CD14-positive monocyte (primary cell): ENCODE data around the gene FASN. TPM values are rescaled to one million over a fixed set of nuclear protein-coding genes. Genes with fewer than 3 reads are reported as not detected.
"Not testable (repeated sequence)": the region's sequence is repeated elsewhere in the genome, so short reads cannot be mapped to it uniquely, and the experiment has no call there.

Experiments used
- DNase-seq, 3 donors: peaks; one replicate each; pipeline ENCODE4 v3.0.0-alpha.2; 2011 to 2022
- H2AFZ ChIP-seq: 2 replicates; pipeline ENCODE4 v1.6.0; 2012; ENCODE audit warnings: mild to moderate bottlenecking, low read depth, low read length, inconsistent platforms; ENCODE audit not compliant: insufficient read depth, poor library complexity, severe bottlenecking
- H3K27ac ChIP-seq, 2 donors: 1 replicate in 1 of 2; 2 replicates in 1 of 2; pipeline ENCODE4 v1.5.1; 2012 to 2013; ENCODE audit warnings: low read length in 2 of 2, control low read depth in 1 of 2, inconsistent platforms in 1 of 2, low read depth in 1 of 2, mild to moderate bottlenecking in 1 of 2
- H3K27me3 ChIP-seq, 2 donors: one replicate each; pipeline versions ENCODE4 v1.6.0 to v1.6.1; 2011 to 2013; ENCODE audit warnings: low read length in 2 of 2; ENCODE audit not compliant: control insufficient read depth in 2 of 2, insufficient read depth in 2 of 2
- H3K36me3 ChIP-seq, 2 donors: replicated peaks in 1 of 2; 1 replicate in 1 of 2; 2 replicates in 1 of 2; pipeline versions ENCODE4 v1.5.1 to v1.6.1; 2012 to 2013; ENCODE audit warnings: low read length in 2 of 2, control low read depth in 1 of 2, inconsistent platforms in 1 of 2, mild to moderate bottlenecking in 1 of 2; ENCODE audit not compliant: insufficient read depth in 2 of 2, control insufficient read depth in 1 of 2
- H3K4me1 ChIP-seq, 2 donors: 1 replicate in 1 of 2; 2 replicates in 1 of 2; pipeline versions ENCODE4 v1.5.1 to v1.6.1; 2012 to 2013; ENCODE audit warnings: low read length in 2 of 2, control low read depth in 1 of 2, inconsistent platforms in 1 of 2, mild to moderate bottlenecking in 1 of 2, moderate library complexity in 1 of 2; ENCODE audit not compliant: insufficient read depth in 2 of 2, control insufficient read depth in 1 of 2
- H3K4me2 ChIP-seq: replicated peaks from 2 replicates; pipeline ENCODE3; 2012; ENCODE audit warnings: low read length, moderate library complexity, mild to moderate bottlenecking; ENCODE audit not compliant: poor library complexity, severe bottlenecking; ENCODE audit errors: extremely low read depth
- H3K4me3 ChIP-seq, 3 experiments: fragments of 200-600 bp in 1 of 3; sonication (generic) in 1 of 3; replicated peaks in 1 of 3; 1 replicate in 2 of 3; 2 replicates in 1 of 3; pipeline ENCODE4 v1.5.1; 2011 to 2013; ENCODE audit warnings: low read length in 3 of 3, mild to moderate bottlenecking in 3 of 3, control low read depth in 2 of 3, low read depth in 2 of 3, inconsistent platforms in 1 of 3, moderate library complexity in 1 of 3
- H3K79me2 ChIP-seq: 2 replicates; pipeline ENCODE4 v1.6.0; 2012; ENCODE audit warnings: mild to moderate bottlenecking, control low read depth, inconsistent platforms, low read length, moderate library complexity; ENCODE audit not compliant: insufficient read depth
- H3K9ac ChIP-seq: 2 replicates; pipeline ENCODE4 v1.6.0; 2017; ENCODE audit warnings: low read length, mild to moderate bottlenecking; ENCODE audit not compliant: insufficient read depth, poor library complexity, severe bottlenecking
- H3K9me3 ChIP-seq, 2 donors: replicated peaks in 1 of 2; 1 replicate in 1 of 2; 2 replicates in 1 of 2; pipeline versions ENCODE4 v1.5.1 to v1.6.1; 2012 to 2013; ENCODE audit warnings: low read length in 2 of 2, control low read depth in 1 of 2; ENCODE audit not compliant: control insufficient read depth in 1 of 2, insufficient read depth in 1 of 2
- H4K20me1 ChIP-seq: 2 replicates; pipeline ENCODE4 v1.6.0; 2012; ENCODE audit warnings: mild to moderate bottlenecking, low read length, control low read depth, moderate library complexity; ENCODE audit not compliant: insufficient read depth
- H3K27ac Mint-ChIP-seq, 7 donors: one replicate each; pipeline ENCODE4 v1.8.0; 2020; ENCODE audit warnings: mild to moderate bottlenecking in 7 of 7, mixed read lengths in 7 of 7, moderate library complexity in 6 of 7, inconsistent platforms in 2 of 7
- H3K27me3 Mint-ChIP-seq, 3 donors: one replicate each; pipeline ENCODE4 v1.8.0; 2021 to 2022; ENCODE audit warnings: low read depth in 3 of 3, mild to moderate bottlenecking in 3 of 3, mixed read lengths in 3 of 3, moderate library complexity in 3 of 3, inconsistent platforms in 1 of 3
- H3K36me3 Mint-ChIP-seq, 2 donors: one replicate each; pipeline ENCODE4 v1.8.0; 2020; ENCODE audit warnings: mixed read lengths in 2 of 2, inconsistent platforms in 1 of 2, mild to moderate bottlenecking in 1 of 2
- H3K4me1 Mint-ChIP-seq: one replicate; pipeline ENCODE4 v1.8.0; 2020; ENCODE audit warnings: mild to moderate bottlenecking, mixed read lengths
- H3K4me3 Mint-ChIP-seq, 2 donors: one replicate each; pipeline ENCODE4 v1.8.0; 2020; ENCODE audit warnings: mild to moderate bottlenecking in 2 of 2, mixed read lengths in 2 of 2, moderate library complexity in 1 of 2
- H3K9me3 Mint-ChIP-seq, 7 donors: one replicate each; pipeline ENCODE4 v1.8.0; 2020 to 2022; ENCODE audit warnings: mixed read lengths in 7 of 7, mild to moderate bottlenecking in 6 of 7, moderate library complexity in 6 of 7, inconsistent platforms in 2 of 7
- CTCF ChIP-seq: fragments of 200-600 bp; IDR thresholded peaks from one replicate; pipeline ENCODE4 v1.8.0; 2022; ENCODE audit warnings: antibody characterized with exemption, mild to moderate bottlenecking
- WGBS: methylation state at CpG from one replicate; pipeline ENCODE4 v1.1.5; 2013; ENCODE audit warnings: missing lambda C conversion rate; ENCODE audit not compliant: insufficient coverage; 5-methylcytosine and 5-hydroxymethylcytosine counted together
- intact Hi-C, 2 donors: fragments of 100-400 bp; cut with micrococcal nuclease; formaldehyde crosslinking; loops; one replicate each; pipeline versions ENCODE4 v1.15.0 to v1.15.1; 2023
- polyA plus RNA-seq, 3 donors: library from polyadenylated mRNA; depleted of rRNA in 1 of 3; unstranded in 2 of 3; stranded (reverse) in 1 of 3; fragments of 300-500 nt in 2 of 3; fragments of >200 nt in 1 of 3; fragmentation: Illumina TruSeq in 2 of 3; gene quantifications; 1 replicate in 2 of 3; 2 replicates in 1 of 3; pipeline ENCODE4 v1.2.3, GENCODE V29; 2012 to 2021

Gene FASN
- polyA plus RNA-seq, 3 donors: 0.08 to 8.4 (median 0.13) TPM

DNA sequence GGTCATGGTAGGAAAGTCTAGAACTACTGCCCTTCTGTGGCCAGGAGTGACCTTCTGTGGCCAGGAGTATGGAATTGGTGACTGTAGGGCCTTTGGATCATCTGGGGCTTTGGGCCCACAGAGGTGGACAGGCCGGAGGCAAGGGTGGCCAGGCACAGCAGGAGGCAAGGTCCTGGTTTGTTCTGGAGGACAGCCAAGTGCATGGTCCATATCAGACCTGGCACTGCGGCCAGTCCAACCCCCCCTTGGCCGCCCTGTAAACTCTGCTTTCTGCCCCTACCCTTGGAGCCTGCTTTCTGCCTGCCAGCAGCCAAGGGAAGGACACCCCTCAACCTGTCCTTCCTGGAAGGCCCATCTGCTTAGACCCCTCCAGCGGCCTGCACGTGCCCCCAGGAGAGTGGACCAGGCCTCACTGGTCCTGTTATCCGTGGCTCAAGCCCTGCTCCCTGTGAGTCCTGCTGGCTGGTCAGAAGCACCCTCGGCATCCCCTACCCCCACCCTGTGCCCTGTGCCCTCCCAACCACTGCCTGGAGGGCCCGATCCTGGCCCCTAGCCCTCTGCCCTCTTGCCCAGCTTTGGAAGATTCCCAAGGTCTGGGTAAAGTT is 58.2 kb downstream of the FASN start:
- H4K20me1 ChIP-seq: peaks cover 11% of the 10 kb centered on the region
- no peak for TF ChIP-seq CTCF
- no peak for DNase-seq
- peaks cover 0 to 7% of the 10 kb centered on the region in 2 donors for H3K36me3 ChIP-seq
- Mint-ChIP-seq H3K36me3 (peaks cover 10% of the 10 kb centered on the region in 2 donors), H3K27me3 (peaks cover 1 to 6% (median 4%) of the 10 kb centered on the region in 3 donors), H3K9me3 (peaks cover 0 to 2% (median 0%) of the 10 kb centered on the region in 7 donors), H3K27ac (peak overlapping the region in 2 of 7 donors; percentile 41 to 65), H3K4me3 (no peak overlapping the region), H3K4me1 (peaks cover 33% of the 10 kb centered on the region)
- H3K4me1 ChIP-seq: peaks cover 26 to 36% of the 10 kb centered on the region in 2 donors
- H3K4me2 ChIP-seq: no peak overlapping the region
- no peak overlapping the region for H3K9ac ChIP-seq
- H2AFZ ChIP-seq: no peak overlapping the region
- no peaks in the 10 kb centered on the region for H3K9me3 ChIP-seq
- no peak overlapping the region for H3K4me3 ChIP-seq
- H3K79me2 ChIP-seq: peaks cover 3% of the 10 kb centered on the region
- no peak overlapping the region for H3K27ac ChIP-seq
- 100% methylated on average over 8 of the region's 8 CpGs for WGBS
- no peaks in the 10 kb centered on the region for H3K27me3 ChIP-seq
- intact Hi-C loops: loop anchor here (5.0 to 10.0 kb wide), 4 partner anchors 55 to 415 kb away; partner anchors contain the start of genes CYBC1 (in 1 of the 2), FASN (in 1 of the 2), NARF (in 1 of the 2) and SLC25A10 (in 1 of the 2)

DNA sequence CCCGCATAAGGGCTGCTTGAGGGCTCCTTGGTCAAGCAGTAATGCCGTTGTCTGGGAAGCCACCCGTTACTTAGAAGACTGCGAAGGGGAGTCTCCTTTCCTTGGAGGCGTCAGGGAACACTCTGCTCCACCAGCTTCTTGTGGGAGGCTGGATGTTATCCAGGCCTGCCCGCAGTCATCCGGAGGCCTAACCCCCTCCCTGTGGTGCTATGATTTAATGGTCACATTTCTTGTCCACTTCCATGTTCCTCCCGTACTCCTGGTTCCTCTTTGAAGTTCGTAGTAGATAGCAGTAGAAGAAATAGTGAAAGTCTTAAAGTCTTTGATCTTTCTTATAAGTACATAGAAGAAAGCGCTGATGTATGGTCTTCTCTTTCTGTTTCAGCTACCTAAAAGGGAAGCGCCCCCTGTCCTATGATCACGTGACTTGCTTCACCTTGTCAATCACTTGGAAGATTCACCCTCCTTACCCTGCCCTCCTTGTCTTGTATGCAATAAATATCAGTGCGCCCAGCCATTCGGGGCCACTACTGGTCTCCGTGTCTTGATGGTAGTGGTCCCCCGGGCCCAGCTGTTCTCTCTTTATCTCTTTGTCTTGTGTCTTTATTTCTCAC is 59.1 kb downstream of the FASN start:
- peaks cover 11 to 15% of the 10 kb centered on the region in 2 donors for H3K36me3 Mint-ChIP-seq
- H3K9me3 Mint-ChIP-seq: not testable (repeated sequence)

More for the DNA sequence above, 59.1 kb downstream of the FASN start:
- Mint-ChIP-seq H3K4me3 (peak overlapping the region; percentile 12 to 21), H3K27ac (peak overlapping the region in 4 of 7 donors; percentile 3 to 69 (median 56)), H3K4me1 (peaks cover 33% of the 10 kb centered on the region)
- H3K27me3 ChIP-seq, H3K4me2 ChIP-seq, H3K79me2 ChIP-seq, H3K9ac ChIP-seq, H3K9me3 ChIP-seq, H3K27me3 Mint-ChIP-seq, H3K27ac ChIP-seq, DNase-seq, H3K36me3 ChIP-seq, H3K4me3 ChIP-seq: not testable (repeated sequence)
- Histone ChIP-seq H4K20me1 (peaks cover 11% of the 10 kb centered on the region), H3K4me1 (peaks cover 26 to 36% of the 10 kb centered on the region in 2 donors), H2AFZ (peak overlapping the region; percentile 35)
- intact Hi-C loops: loop anchor here (5.0 to 10.0 kb wide), 4 partner anchors 56 to 416 kb away; partner anchors contain the start of genes CYBC1 (in 1 of the 2), FASN (in 1 of the 2), NARF (in 1 of the 2) and SLC25A10 (in 1 of the 2)
- WGBS: 83% methylated on average over 9 of the region's 16 CpGs
